Globus pallidus (tissue), 1 donor: ENCODE data around the gene UTS2R.
"Not testable (repeated sequence)": the region's sequence is repeated elsewhere in the genome, so short reads cannot be mapped to it uniquely, and the experiment has no call there.

Experiments
- DNase-seq: peaks from one replicate; pipeline ENCODE4 v3.0.0-alpha.2; 2015; ENCODE audit warnings: low spot score

UTS2R gene

GRCh38 chr17:82334204-82334621 is 37.4 kb upstream of the UTS2R start:
- no peak for DNase-seq

GRCh38 chr17:82334622-82335394 is 36.8 kb upstream of the UTS2R start:
- no peak for DNase-seq

- DNase-seq, result no peak
Measured at GRCh38 chr17:82338858-82339633, 32.5 kb upstream of the UTS2R start.

- no peak for DNase-seq
Measured at GRCh38 chr17:82339634-82340580, 31.7 kb upstream of the UTS2R start.

GRCh38 chr17:82342361-82343079 is 29.0 kb upstream of the UTS2R start:
- DNase-seq, result no peak

- no peak for DNase-seq
Measured at GRCh38 chr17:82343560-82343959, 28.0 kb upstream of the UTS2R start.

GRCh38 chr17:82344175-82344907 is 27.2 kb upstream of the UTS2R start:
- DNase-seq, result no peak

- no peak for DNase-seq
Measured at GRCh38 chr17:82345151-82345976, 26.2 kb upstream of the UTS2R start.

GRCh38 chr17:82346342-82347300 is 24.9 kb upstream of the UTS2R start:
- no peak for DNase-seq

GRCh38 chr17:82347994-82348393 is 23.6 kb upstream of the UTS2R start:
- not testable (repeated sequence) for DNase-seq

- DNase-seq, result no peak
Measured at GRCh38 chr17:82348434-82348833, 23.1 kb upstream of the UTS2R start.

- no peak for DNase-seq
Measured at GRCh38 chr17:82348866-82349265, 22.7 kb upstream of the UTS2R start.

GRCh38 chr17:82349287-82349701 is 22.3 kb upstream of the UTS2R start:
- no peak for DNase-seq

- DNase-seq, result no peak
Measured at GRCh38 chr17:82350182-82351030, 21.2 kb upstream of the UTS2R start.

GRCh38 chr17:82351254-82351712 is 20.3 kb upstream of the UTS2R start:
- no peak for DNase-seq

- peak; percentile 73 for DNase-seq
Measured at GRCh38 chr17:82351713-82352488, 19.7 kb upstream of the UTS2R start.

GRCh38 chr17:82353484-82353883 is 18.1 kb upstream of the UTS2R start:
- no peak for DNase-seq
